Measurements from ENCODE around the gene KDF1. TPM values are rescaled to one million over a fixed set of nuclear protein-coding genes. Genes with fewer than 3 reads are reported as not detected.
"Not testable (repeated sequence)": the region's sequence is repeated elsewhere in the genome, so short reads cannot be mapped to it uniquely, and the experiment has no call there.

The KDF1 gene
- total RNA-seq, 2 donors from 2014 or later = 14.0 to 42.8 TPM

- TF ChIP-seq POLR2AphosphoS5 (IDR thresholded peaks at IDR 0.05) (no peak), POLR2A (IDR thresholded peaks at IDR 0.05) (no peak), CTCF (IDR thresholded peaks at IDR 0.05) (no peak)
- no peak for DNase-seq (ENCODE audit: low spot score)
- H3K36me3 ChIP-seq = peaks cover 0 to 8% of the 10 kb centered on the region in 2 donors
- no peak overlapping the region for H3K27ac ChIP-seq
- WGBS = 72% methylated on average over 8 of the region's 8 CpGs
- H3K9me3 ChIP-seq = no peaks in the 10 kb centered on the region
- H3K4me1 ChIP-seq (replicated peaks) = no peaks in the 10 kb centered on the region
- no peak overlapping the region for H3K4me3 ChIP-seq
- no peaks in the 10 kb centered on the region for H3K27me3 ChIP-seq (replicated peaks; ENCODE audit: insufficient read depth)
- intact Hi-C loops (cut with DNase I) = no loop called here
Measured at GRCh38 chr1:26950602-26951001, 9.7 kb downstream of the KDF1 start.

- no peaks in the 10 kb centered on the region for H3K9me3 ChIP-seq
- intact Hi-C loops (cut with DNase I) = no loop called here
- H3K4me3 ChIP-seq = no peak overlapping the region
- 67% methylated on average over 3 of the region's 3 CpGs for WGBS
- TF ChIP-seq CTCF (IDR thresholded peaks at IDR 0.05) (no peak), POLR2AphosphoS5 (IDR thresholded peaks at IDR 0.05) (no peak)
- H3K4me1 ChIP-seq (replicated peaks) = no peaks in the 10 kb centered on the region
- H3K36me3 ChIP-seq = peaks cover 4 to 15% of the 10 kb centered on the region in 2 donors
- H3K27ac ChIP-seq = no peak overlapping the region
- DNase-seq (ENCODE audit: low spot score) = no peak
- H3K27me3 ChIP-seq (replicated peaks; ENCODE audit: insufficient read depth) = no peaks in the 10 kb centered on the region
Measured at GRCh38 chr1:26949926-26950319, 10.3 kb downstream of the KDF1 start.

GRCh38 chr1:26949266-26949925 is 10.9 kb downstream of the KDF1 start:
- H3K9me3 ChIP-seq = no peaks in the 10 kb centered on the region
- 60% methylated on average over 1 of the region's 1 CpG for WGBS
- DNase-seq (ENCODE audit: low spot score) = no peak
- H3K4me3 ChIP-seq = no peak overlapping the region
- no peaks in the 10 kb centered on the region for H3K27me3 ChIP-seq (replicated peaks; ENCODE audit: insufficient read depth)
- intact Hi-C loops (cut with DNase I) = no loop called here
- peaks cover 4 to 20% of the 10 kb centered on the region in 2 donors for H3K36me3 ChIP-seq
- no peak for TF ChIP-seq CTCF (IDR thresholded peaks at IDR 0.05)
- TF ChIP-seq POLR2A (IDR thresholded peaks at IDR 0.05) = no peak
- H3K27ac ChIP-seq = no peak overlapping the region
- H3K4me1 ChIP-seq (replicated peaks) = no peaks in the 10 kb centered on the region

- WGBS = 92% methylated on average over 16 of the region's 16 CpGs
- peaks cover 5 to 23% of the 10 kb centered on the region in 2 donors for H3K36me3 ChIP-seq
Measured at GRCh38 chr1:26948725-26949057, 11.6 kb downstream of the KDF1 start.

GRCh38 chr1:26946270-26946669 is 14.0 kb downstream of the KDF1 start:
- Histone ChIP-seq H3K4me3 (no peak overlapping the region), H3K27me3 (replicated peaks; ENCODE audit: insufficient read depth) (no peaks in the 10 kb centered on the region), H3K9me3 (no peaks in the 10 kb centered on the region), H3K4me1 (replicated peaks) (no peaks in the 10 kb centered on the region), H3K36me3 (peaks cover 26 to 42% of the 10 kb centered on the region in 2 donors), H3K27ac (no peak overlapping the region)
- DNase-seq (ENCODE audit: low spot score) = no peak
- intact Hi-C loops (cut with DNase I) = no loop called here
- TF ChIP-seq POLR2AphosphoS5 (IDR thresholded peaks at IDR 0.05) (no peak), POLR2A (IDR thresholded peaks at IDR 0.05) (no peak), CTCF (IDR thresholded peaks at IDR 0.05) (no peak)
- 65% methylated on average over 4 of the region's 4 CpGs for WGBS

More at GRCh38 chr1:26948725-26949057, 11.6 kb downstream of the KDF1 start:
- H3K9me3 ChIP-seq; DNase-seq (ENCODE audit: low spot score); H3K4me1 ChIP-seq (replicated peaks); H3K4me3 ChIP-seq; H3K27ac ChIP-seq; intact Hi-C loops (cut with DNase I); H3K27me3 ChIP-seq (replicated peaks; ENCODE audit: insufficient read depth): not testable (repeated sequence)
